SK-N-SH treated with all-trans-retinoic acid at 6 μM for 48 hours (cell line): Measurements from ENCODE around the gene FYCO1.

Experiments used
- ATAC-seq: fragments of 200-7000 bp; cut with Tn5 transposase; 3 replicates; pipeline ENCODE4 v1.9.1; 2020; ENCODE audit warnings: mild to moderate bottlenecking, moderate library complexity
- ARNTL ChIP-seq: fragments of 450-650 bp; formaldehyde crosslinking; IDR thresholded peaks from 2 replicates; pipeline ENCODE4 v1.5.0; 2020; ENCODE audit warnings: low read depth, mild to moderate bottlenecking, moderate library complexity, borderline replicate concordance
- CREB5 ChIP-seq: fragments of 250-450 bp; sonication (Bioruptor Pico); IDR thresholded peaks from 2 replicates; pipeline ENCODE4 v1.5.1; 2020; ENCODE audit warnings: low read depth, mild to moderate bottlenecking, moderate library complexity
- CSDC2 ChIP-seq: fragments of 250-450 bp; sonication (Bioruptor Pico); IDR thresholded peaks from 2 replicates; pipeline ENCODE4 v1.5.0; 2020; ENCODE audit warnings: mild to moderate bottlenecking, moderate library complexity
- ESRRG ChIP-seq: fragments of 250-450 bp; sonication (Bioruptor Pico); IDR thresholded peaks from 2 replicates; pipeline ENCODE4 v1.6.1; 2021; ENCODE audit warnings: mild to moderate bottlenecking
- GLIS3 ChIP-seq: fragments of 250-450 bp; sonication (Bioruptor Pico); IDR thresholded peaks from 2 replicates; pipeline ENCODE4 v1.5.0; 2020; ENCODE audit warnings: mild to moderate bottlenecking, moderate library complexity
- ISL1 ChIP-seq: fragments of 250-450 bp; sonication (Bioruptor Pico); IDR thresholded peaks from 2 replicates; pipeline ENCODE4 v2.1.2; 2022; ENCODE audit warnings: mild to moderate bottlenecking, moderate library complexity
- OSR1 ChIP-seq: fragments of 250-450 bp; sonication (Bioruptor Pico); IDR thresholded peaks from 2 replicates; pipeline ENCODE4 v1.8.0; 2022; ENCODE audit warnings: moderate library complexity, mild to moderate bottlenecking, inconsistent platforms
- PATZ1 ChIP-seq: fragments of 250-450 bp; sonication (Bioruptor Pico); IDR thresholded peaks from 2 replicates; pipeline ENCODE4 v1.8.0; 2020; ENCODE audit warnings: mild to moderate bottlenecking, moderate library complexity, borderline replicate concordance
- PPARA ChIP-seq: fragments of 250-450 bp; sonication (Bioruptor Pico); IDR thresholded peaks from 2 replicates; pipeline ENCODE4 v1.5.0; 2020; ENCODE audit warnings: mild to moderate bottlenecking, borderline replicate concordance
- RARB ChIP-seq: fragments of 250-450 bp; sonication (Bioruptor Pico); IDR thresholded peaks from 2 replicates; pipeline ENCODE4 v1.8.0; 2021; ENCODE audit warnings: mild to moderate bottlenecking, moderate library complexity
- SNAI2 ChIP-seq: fragments of 250-450 bp; sonication (Bioruptor Pico); IDR thresholded peaks from 2 replicates; pipeline ENCODE4 v1.5.0; 2020; ENCODE audit warnings: mild to moderate bottlenecking, moderate library complexity
- TCF4 ChIP-seq: fragments of 250-450 bp; sonication (Bioruptor Pico); IDR thresholded peaks from 2 replicates; pipeline ENCODE4 v1.8.0; 2021; ENCODE audit warnings: mild to moderate bottlenecking, moderate library complexity, borderline replicate concordance
- TOX ChIP-seq: fragments of 250-450 bp; sonication (Bioruptor Pico); IDR thresholded peaks from 2 replicates; pipeline ENCODE4 v1.8.0; 2021; ENCODE audit warnings: mild to moderate bottlenecking, moderate library complexity, borderline replicate concordance
- ZC3H10 ChIP-seq: fragments of 250-450 bp; sonication (Bioruptor Pico); IDR thresholded peaks from 2 replicates; pipeline ENCODE4 v1.5.1; 2021; ENCODE audit warnings: mild to moderate bottlenecking, moderate library complexity
- ZFP3 ChIP-seq: fragments of 250-450 bp; sonication (Bioruptor Pico); IDR thresholded peaks from 2 replicates; pipeline ENCODE4 v1.5.0; 2020; ENCODE audit warnings: mild to moderate bottlenecking, moderate library complexity
- ZFP30 ChIP-seq: fragments of 450-650 bp; formaldehyde crosslinking; IDR thresholded peaks from 2 replicates; pipeline ENCODE4 v1.5.0; 2022; ENCODE audit warnings: mild to moderate bottlenecking, moderate library complexity
- ZNF565 ChIP-seq: fragments of 450-650 bp; formaldehyde crosslinking; conservative IDR thresholded peaks from 2 replicates; pipeline ENCODE4 v1.5.0; 2020; ENCODE audit warnings: low read depth, mild to moderate bottlenecking, moderate library complexity
- ZNF70 ChIP-seq: fragments of 450-650 bp; formaldehyde crosslinking; IDR thresholded peaks from 2 replicates; pipeline ENCODE4 v1.5.0; 2020; ENCODE audit warnings: mild to moderate bottlenecking, moderate library complexity
- TF ChIP-seq, protein P1 (sequence below): fragments of 250-450 bp; sonication (Bioruptor Pico); IDR thresholded peaks from 2 replicates; pipeline ENCODE4 v1.5.1; 2021; ENCODE audit warnings: mild to moderate bottlenecking, moderate library complexity
- TF ChIP-seq, protein P2 (sequence below): fragments of 250-450 bp; sonication (Bioruptor Pico); IDR thresholded peaks from 2 replicates; pipeline ENCODE4 v1.8.0; 2021; ENCODE audit warnings: low read depth, mild to moderate bottlenecking, moderate library complexity, borderline replicate concordance
- TF ChIP-seq, protein P3 (sequence below): fragments of 250-450 bp; sonication (Bioruptor Pico); IDR thresholded peaks from 2 replicates; pipeline ENCODE4 v1.5.0; 2020; ENCODE audit warnings: mild to moderate bottlenecking, moderate library complexity

The FYCO1 gene

GRCh38 chr3:45984331-45985312, 11.0 kb downstream of the FYCO1 start:
- peak; percentile 29; the same call in 2 of the 3 replicates for ATAC-seq

DNA sequence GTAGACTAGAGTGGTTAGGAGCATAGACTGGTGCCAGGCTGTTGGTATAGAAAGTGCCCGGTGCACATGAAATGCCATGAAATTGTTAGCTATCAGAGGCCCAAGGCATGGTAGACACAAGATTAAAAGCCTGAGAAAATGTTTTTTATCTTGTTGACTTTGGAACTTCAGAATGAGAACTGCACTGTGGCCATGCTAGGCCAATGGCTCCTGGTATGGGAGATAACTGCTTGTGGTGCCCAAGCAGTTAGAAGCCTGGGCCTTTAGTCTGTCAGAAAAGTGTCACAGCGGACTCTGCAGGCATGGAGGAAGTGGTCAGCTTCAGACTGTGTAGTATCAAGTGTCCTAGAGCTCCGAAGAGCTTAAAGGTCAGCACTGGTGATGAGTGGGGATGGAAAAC, 11.9 kb downstream of the FYCO1 start:
- no peak for ATAC-seq
- no peak for TF ChIP-seq SNAI2 (CRISPR knock-in tag)

More at GRCh38 chr3:45984331-45985312, 11.0 kb downstream of the FYCO1 start:
- TF ChIP-seq CSDC2 (no peak), PATZ1 (CRISPR knock-in tag) (no peak)

DNA sequence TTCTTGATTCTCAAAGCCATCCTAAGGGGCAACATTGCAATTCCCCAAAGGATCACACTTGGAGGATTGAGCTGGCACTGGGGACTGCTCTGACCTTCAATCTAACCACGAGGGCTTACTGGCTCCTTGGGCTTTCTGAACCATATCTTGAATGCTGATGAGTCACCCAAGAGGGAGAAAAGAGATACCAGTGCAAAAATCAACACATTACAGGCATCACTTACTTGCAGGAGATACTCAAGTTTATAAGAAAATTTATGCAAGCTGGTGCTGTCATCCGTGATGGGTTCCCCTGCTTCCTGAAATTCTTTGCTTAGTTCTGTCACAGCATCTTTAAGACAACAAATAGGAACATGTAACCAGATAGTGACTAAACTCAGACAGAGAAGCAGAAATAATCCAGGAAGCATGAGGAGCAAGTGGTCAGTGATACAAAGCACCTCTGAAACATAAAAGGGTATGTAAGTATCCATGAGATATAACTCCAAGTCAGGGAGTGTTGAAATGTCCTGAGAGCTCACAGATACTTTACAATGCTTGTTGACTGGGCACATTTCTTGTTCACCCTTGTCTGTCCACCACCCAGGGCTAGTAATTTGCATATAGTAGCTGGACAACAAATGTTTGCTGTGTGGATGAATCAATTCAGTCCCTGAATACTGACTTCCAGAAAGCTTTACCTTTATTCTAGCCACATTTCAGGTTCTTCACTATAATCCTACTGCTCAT, 14.1 kb downstream of the FYCO1 start:
- ATAC-seq: no peak; the same call in 2 of the 3 replicates
- no peak for TF ChIP-seq TCF4 (CRISPR knock-in tag)
- no peak for TF ChIP-seq GLIS3 (CRISPR knock-in tag)
- TF ChIP-seq PATZ1 (CRISPR knock-in tag): no peak

GRCh38 chr3:45980819-45981218, 14.8 kb downstream of the FYCO1 start:
- ATAC-seq: no peak
- TF ChIP-seq ARNTL: no peak
- TF ChIP-seq, protein P1, sequence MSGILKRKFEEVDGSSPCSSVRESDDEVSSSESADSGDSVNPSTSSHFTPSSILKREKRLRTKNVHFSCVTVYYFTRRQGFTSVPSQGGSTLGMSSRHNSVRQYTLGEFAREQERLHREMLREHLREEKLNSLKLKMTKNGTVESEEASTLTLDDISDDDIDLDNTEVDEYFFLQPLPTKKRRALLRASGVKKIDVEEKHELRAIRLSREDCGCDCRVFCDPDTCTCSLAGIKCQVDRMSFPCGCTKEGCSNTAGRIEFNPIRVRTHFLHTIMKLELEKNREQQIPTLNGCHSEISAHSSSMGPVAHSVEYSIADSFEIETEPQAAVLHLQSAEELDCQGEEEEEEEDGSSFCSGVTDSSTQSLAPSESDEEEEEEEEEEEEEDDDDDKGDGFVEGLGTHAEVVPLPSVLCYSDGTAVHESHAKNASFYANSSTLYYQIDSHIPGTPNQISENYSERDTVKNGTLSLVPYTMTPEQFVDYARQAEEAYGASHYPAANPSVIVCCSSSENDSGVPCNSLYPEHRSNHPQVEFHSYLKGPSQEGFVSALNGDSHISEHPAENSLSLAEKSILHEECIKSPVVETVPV (CRISPR knock-in tag): no peak
- no peak for TF ChIP-seq ZNF565
- TF ChIP-seq, protein P2, sequence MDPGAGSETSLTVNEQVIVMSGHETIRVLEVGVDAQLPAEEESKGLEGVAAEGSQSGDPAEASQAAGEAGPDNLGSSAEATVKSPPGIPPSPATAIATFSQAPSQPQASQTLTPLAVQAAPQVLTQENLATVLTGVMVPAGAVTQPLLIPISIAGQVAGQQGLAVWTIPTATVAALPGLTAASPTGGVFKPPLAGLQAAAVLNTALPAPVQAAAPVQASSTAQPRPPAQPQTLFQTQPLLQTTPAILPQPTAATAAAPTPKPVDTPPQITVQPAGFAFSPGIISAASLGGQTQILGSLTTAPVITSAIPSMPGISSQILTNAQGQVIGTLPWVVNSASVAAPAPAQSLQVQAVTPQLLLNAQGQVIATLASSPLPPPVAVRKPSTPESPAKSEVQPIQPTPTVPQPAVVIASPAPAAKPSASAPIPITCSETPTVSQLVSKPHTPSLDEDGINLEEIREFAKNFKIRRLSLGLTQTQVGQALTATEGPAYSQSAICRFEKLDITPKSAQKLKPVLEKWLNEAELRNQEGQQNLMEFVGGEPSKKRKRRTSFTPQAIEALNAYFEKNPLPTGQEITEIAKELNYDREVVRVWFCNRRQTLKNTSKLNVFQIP: no peak
- no peak for TF ChIP-seq ZFP30
- TF ChIP-seq PATZ1 (CRISPR knock-in tag): no peak
- TF ChIP-seq ESRRG (CRISPR knock-in tag): no peak
- TF ChIP-seq SNAI2 (CRISPR knock-in tag): no peak
- no peak for TF ChIP-seq RARB (CRISPR knock-in tag)
- TF ChIP-seq GLIS3 (CRISPR knock-in tag): no peak
- TF ChIP-seq ZC3H10 (CRISPR knock-in tag): no peak
- TF ChIP-seq ISL1: no peak
- TF ChIP-seq ZFP3 (CRISPR knock-in tag): no peak
- no peak for TF ChIP-seq CREB5 (CRISPR knock-in tag)
- no peak for TF ChIP-seq TOX (CRISPR knock-in tag)
- no peak for TF ChIP-seq ZNF70 (CRISPR knock-in tag)
- no peak for TF ChIP-seq OSR1 (CRISPR knock-in tag)
- TF ChIP-seq, protein P3, sequence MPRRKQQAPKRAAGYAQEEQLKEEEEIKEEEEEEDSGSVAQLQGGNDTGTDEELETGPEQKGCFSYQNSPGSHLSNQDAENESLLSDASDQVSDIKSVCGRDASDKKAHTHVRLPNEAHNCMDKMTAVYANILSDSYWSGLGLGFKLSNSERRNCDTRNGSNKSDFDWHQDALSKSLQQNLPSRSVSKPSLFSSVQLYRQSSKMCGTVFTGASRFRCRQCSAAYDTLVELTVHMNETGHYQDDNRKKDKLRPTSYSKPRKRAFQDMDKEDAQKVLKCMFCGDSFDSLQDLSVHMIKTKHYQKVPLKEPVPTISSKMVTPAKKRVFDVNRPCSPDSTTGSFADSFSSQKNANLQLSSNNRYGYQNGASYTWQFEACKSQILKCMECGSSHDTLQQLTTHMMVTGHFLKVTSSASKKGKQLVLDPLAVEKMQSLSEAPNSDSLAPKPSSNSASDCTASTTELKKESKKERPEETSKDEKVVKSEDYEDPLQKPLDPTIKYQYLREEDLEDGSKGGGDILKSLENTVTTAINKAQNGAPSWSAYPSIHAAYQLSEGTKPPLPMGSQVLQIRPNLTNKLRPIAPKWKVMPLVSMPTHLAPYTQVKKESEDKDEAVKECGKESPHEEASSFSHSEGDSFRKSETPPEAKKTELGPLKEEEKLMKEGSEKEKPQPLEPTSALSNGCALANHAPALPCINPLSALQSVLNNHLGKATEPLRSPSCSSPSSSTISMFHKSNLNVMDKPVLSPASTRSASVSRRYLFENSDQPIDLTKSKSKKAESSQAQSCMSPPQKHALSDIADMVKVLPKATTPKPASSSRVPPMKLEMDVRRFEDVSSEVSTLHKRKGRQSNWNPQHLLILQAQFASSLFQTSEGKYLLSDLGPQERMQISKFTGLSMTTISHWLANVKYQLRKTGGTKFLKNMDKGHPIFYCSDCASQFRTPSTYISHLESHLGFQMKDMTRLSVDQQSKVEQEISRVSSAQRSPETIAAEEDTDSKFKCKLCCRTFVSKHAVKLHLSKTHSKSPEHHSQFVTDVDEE (CRISPR knock-in tag): no peak
- TF ChIP-seq PPARA: no peak
